GM18498 (cell line): ENCODE results near the gene PLXNA3.

Experiments
- ATAC-seq: cut with Tn5 transposase; IDR thresholded peaks from one replicate; pipeline ENCODE4 v1.9.1; 2021; ENCODE audit warnings: mild to moderate bottlenecking, moderate library complexity; ENCODE audit not compliant: unreplicated experiment

The PLXNA3 gene

GRCh38 chrX:154525606-154526490, 67.8 kb downstream of the PLXNA3 start:
- no peak for ATAC-seq

GRCh38 chrX:154526901-154527675, 69.0 kb downstream of the PLXNA3 start:
- ATAC-seq, result peak; percentile 81
